ENCODE data around the gene DNAL1. TPM values are rescaled to one million over a fixed set of nuclear protein-coding genes. Genes with fewer than 3 reads are reported as not detected.

DNAL1 gene
- total and polyA plus RNA-seq, 2 of the 13 experiments (the other 11 are each of a cell fraction or from before 2014, with no cell fraction given), result 1.4 to 13.3 TPM

GRCh38 chr14:73613419-73613963, 31.3 kb upstream of the DNAL1 start:
- peak overlapping the region; percentile 57; the same call in 1 of the 2 replicates for H3K9ac ChIP-seq (ENCODE audit: insufficient read depth, low read depth, low read length)
- peak overlapping the region; percentile 61 to 78 (median 67); a peak in 5 of 6 replicates for H3K4me3 ChIP-seq (replicated peaks in 1 of 3; ENCODE audit: insufficient read depth in 1 of 3, low read depth in 2 of 3, low read length in 3 of 3)
- peak; percentile 15 for ATAC-seq
- H3K27me3 ChIP-seq (ENCODE audit: control insufficient read depth in 1 of 2, insufficient read depth in 2 of 2, low read length in 2 of 2), result no peaks in the 10 kb centered on the region
- peak overlapping the region; percentile 70 for H3K27ac ChIP-seq (ENCODE audit: extremely low read length, insufficient read depth, low read length)
- ChIA-PET CTCF (ENCODE audit: low intra/inter-chr PET ratio, low total read pairs) (no interaction called here), POLR2A (interaction anchor here (0.7 to 3.1 kb wide), 6 partner anchors 44 to 350 kb away, joined by 4 to 28 read pairs (median 5); partner anchors contain the start of genes ACOT1, ACOT2, PTGR2 and RIOX1)
- no peaks in the 10 kb centered on the region for H3K79me2 ChIP-seq (ENCODE audit: insufficient read depth, low read length)
- peak; percentile 58 for DNase-seq (ENCODE audit: low spot score)
- H3K4me2 ChIP-seq (ENCODE audit: low read depth, low read length), result peak overlapping the region; percentile 74
- H3K9me3 ChIP-seq (ENCODE audit: low read length), result no peaks in the 10 kb centered on the region
- TSS peak; percentile 84 for BruUV-seq (replicated peaks)
- in situ Hi-C loops (cut with HindIII; ENCODE audit: extremely low pct_ligation_motif_present, low pct_unique_long_range_greater_than_20kb), result no loop called here
- no peaks in the 10 kb centered on the region for H4K20me1 ChIP-seq (ENCODE audit: insufficient read depth, low read length)
- WGBS (ENCODE audit: low lambda C conversion rate), result 0% methylated on average over 3 of the region's 3 CpGs
- peaks cover 57% of the 10 kb centered on the region for H3K4me1 ChIP-seq (ENCODE audit: insufficient read depth, low read length)
- peak; percentile 84 for FAIRE-seq
- H2AFZ ChIP-seq (ENCODE audit: low read length), result no peak overlapping the region
- intact Hi-C loops (cut with micrococcal nuclease; ENCODE audit: unreplicated experiment), result no loop called here
- no peaks in the 10 kb centered on the region for H3K36me3 ChIP-seq (replicated peaks in 1 of 2; ENCODE audit: control insufficient read depth in 1 of 2, insufficient read depth in 2 of 2, low read length in 2 of 2)
- TF ChIP-seq SOX13 (IDR thresholded peaks at IDR 0.05) (no peak), SOX13 (CRISPR knock-in tag; conservative IDR thresholded peaks at IDR 0.05 in 1 of 2, IDR thresholded peaks at IDR 0.05 in 1 of 2) (peak in 1 of 2 experiments; percentile 54; a peak in 1 of 4 replicates), ZBTB7B (CRISPR knock-in tag; IDR thresholded peaks at IDR 0.05) (no peak), SOX5 (CRISPR knock-in tag; IDR thresholded peaks at IDR 0.05; ENCODE audit: borderline replicate concordance) (peak; percentile 46; the same call in 1 of the 2 replicates), IKZF5 (CRISPR knock-in tag; IDR thresholded peaks at IDR 0.05) (no peak), FOXP4 (CRISPR knock-in tag; IDR thresholded peaks at IDR 0.05) (0 out of 2 replicates have a peak, but pooled peaks have one; percentile 6), ZNF792 (CRISPR knock-in tag; IDR thresholded peaks at IDR 0.05) (0 out of 2 replicates have a peak, but pooled peaks have one; percentile 11), FOXA3 (CRISPR knock-in tag; IDR thresholded peaks at IDR 0.05) (peak; percentile 62), ARID5B (CRISPR knock-in tag; IDR thresholded peaks at IDR 0.05) (peak; percentile 42; the same call in 1 of the 2 replicates), HDAC2 (CRISPR knock-in tag; IDR thresholded peaks at IDR 0.05) (0 out of 2 replicates have a peak, but pooled peaks have one; percentile 8), RCOR2 (CRISPR knock-in tag; IDR thresholded peaks at IDR 0.05) (peak; percentile 5; the same call in 1 of the 2 replicates), KAT7 (CRISPR knock-in tag; IDR thresholded peaks at IDR 0.05; ENCODE audit: borderline replicate concordance) (0 out of 2 replicates have a peak, but pooled peaks have one; percentile 11), PLSCR1 (CRISPR knock-in tag; IDR thresholded peaks at IDR 0.05; ENCODE audit: borderline replicate concordance) (no peak), PBX2 (CRISPR knock-in tag; IDR thresholded peaks at IDR 0.05) (no peak), SOX6 (IDR thresholded peaks at IDR 0.05) (no peak), SOX6 (CRISPR knock-in tag; IDR thresholded peaks at IDR 0.05) (0 out of 2 replicates have a peak, but pooled peaks have one; percentile 12)

All from HepG2 (cell line).